SU-DHL-6 (cell line): ENCODE measurements around the gene HS6ST3.

Experiments
- H2AFZ ChIP-seq: fragments of 200-600 bp; sonication (generic); 2 replicates; pipeline ENCODE4 v1.6.1; 2014; ENCODE audit warnings: low read depth, mild to moderate bottlenecking, moderate library complexity, mixed read lengths, antibody characterized with exemption, low read length; ENCODE audit not compliant: severe bottlenecking
- H3F3A ChIP-seq: fragments of 200-600 bp; shearing (Covaris generic); 2 replicates; pipeline ENCODE4 v1.6.0; 2016; ENCODE audit warnings: antibody characterized with exemption, mild to moderate bottlenecking; ENCODE audit not compliant: insufficient read depth
- H3K27ac ChIP-seq: fragments of 200-600 bp; sonication (generic); 2 replicates; pipeline ENCODE4 v1.5.1; 2016; ENCODE audit warnings: low read depth, mild to moderate bottlenecking, low read length, moderate library complexity, mixed read lengths
- H3K27me3 ChIP-seq: fragments of 200-600 bp; sonication (generic), shearing (Covaris generic); 2 replicates; pipeline ENCODE4 v1.6.0; 2014; ENCODE audit warnings: mild to moderate bottlenecking, low read length
- H3K36me3 ChIP-seq: fragments of 200-600 bp; sonication (generic); 2 replicates; pipeline ENCODE4 v1.6.1; 2014; ENCODE audit warnings: mild to moderate bottlenecking, low read length, mixed read lengths
- H3K4me2 ChIP-seq: fragments of 300-600, 200-600 bp; shearing (Covaris generic), sonication (generic); 2 replicates; pipeline ENCODE4 v1.6.0; 2014; ENCODE audit warnings: low read length, low read depth, mild to moderate bottlenecking; ENCODE audit not compliant: poor library complexity, severe bottlenecking
- H3K4me3 ChIP-seq: fragments of 200-600 bp; sonication (generic); 2 replicates; pipeline ENCODE4 v1.5.1; 2014; ENCODE audit warnings: antibody characterized with exemption, low read length, mild to moderate bottlenecking, mixed read lengths; ENCODE audit not compliant: insufficient read depth, poor library complexity, severe bottlenecking
- H3K79me2 ChIP-seq: fragments of 200-600 bp; sonication (generic); 2 replicates; pipeline ENCODE4 v1.6.1; 2014; ENCODE audit warnings: mild to moderate bottlenecking, low read length, moderate library complexity; ENCODE audit not compliant: insufficient read depth
- H3K9ac ChIP-seq: fragments of 200-600 bp; sonication (generic); 2 replicates; pipeline ENCODE4 v1.7.0; 2014; ENCODE audit warnings: mild to moderate bottlenecking, low read length
- H3K9me2 ChIP-seq: fragments of 200-600 bp; sonication (generic); replicated peaks from 2 replicates; pipeline ENCODE4 v1.6.1; 2014; ENCODE audit warnings: low read length; ENCODE audit not compliant: insufficient read depth
- H3K9me3 ChIP-seq: fragments of 200-600 bp; sonication (generic); 2 replicates; pipeline ENCODE4 v1.6.1; 2014; ENCODE audit warnings: low read length, mixed read lengths; ENCODE audit not compliant: insufficient read depth
- H4K20me1 ChIP-seq: fragments of 200-600 bp; sonication (generic); 2 replicates; pipeline ENCODE4 v1.6.1; 2014; ENCODE audit warnings: low read depth, mild to moderate bottlenecking, antibody characterized with exemption, low read length, moderate library complexity, mixed read lengths
- EZH2phosphoT487 ChIP-seq: fragments of 200-600 bp; sonication (generic), shearing (Covaris generic); conservative IDR thresholded peaks from 2 replicates; pipeline ENCODE4 v1.6.1; 2018; ENCODE audit warnings: mild to moderate bottlenecking, antibody characterized with exemption, low read length, moderate library complexity, mixed read lengths
- TF ChIP-seq, protein P1 (sequence below): fragments of 200-600 bp; sonication (generic); IDR thresholded peaks from one replicate; pipeline ENCODE4 v1.5.1; 2017; ENCODE audit warnings: antibody characterized with exemption, mild to moderate bottlenecking, low read length, moderate library complexity; ENCODE audit not compliant: insufficient read depth, poor library complexity, severe bottlenecking

HS6ST3 gene

GRCh38 chr13:96762876-96763275, 673.0 kb downstream of the HS6ST3 start:
- no peak overlapping the region for H3K9ac ChIP-seq
- H3K27ac ChIP-seq: no peak overlapping the region
- no peak overlapping the region for H2AFZ ChIP-seq
- TF ChIP-seq EZH2phosphoT487: no peak
- TF ChIP-seq, protein P1, sequence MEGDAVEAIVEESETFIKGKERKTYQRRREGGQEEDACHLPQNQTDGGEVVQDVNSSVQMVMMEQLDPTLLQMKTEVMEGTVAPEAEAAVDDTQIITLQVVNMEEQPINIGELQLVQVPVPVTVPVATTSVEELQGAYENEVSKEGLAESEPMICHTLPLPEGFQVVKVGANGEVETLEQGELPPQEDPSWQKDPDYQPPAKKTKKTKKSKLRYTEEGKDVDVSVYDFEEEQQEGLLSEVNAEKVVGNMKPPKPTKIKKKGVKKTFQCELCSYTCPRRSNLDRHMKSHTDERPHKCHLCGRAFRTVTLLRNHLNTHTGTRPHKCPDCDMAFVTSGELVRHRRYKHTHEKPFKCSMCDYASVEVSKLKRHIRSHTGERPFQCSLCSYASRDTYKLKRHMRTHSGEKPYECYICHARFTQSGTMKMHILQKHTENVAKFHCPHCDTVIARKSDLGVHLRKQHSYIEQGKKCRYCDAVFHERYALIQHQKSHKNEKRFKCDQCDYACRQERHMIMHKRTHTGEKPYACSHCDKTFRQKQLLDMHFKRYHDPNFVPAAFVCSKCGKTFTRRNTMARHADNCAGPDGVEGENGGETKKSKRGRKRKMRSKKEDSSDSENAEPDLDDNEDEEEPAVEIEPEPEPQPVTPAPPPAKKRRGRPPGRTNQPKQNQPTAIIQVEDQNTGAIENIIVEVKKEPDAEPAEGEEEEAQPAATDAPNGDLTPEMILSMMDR: no peak
- H3K79me2 ChIP-seq: no peaks in the 10 kb centered on the region
- H3K27me3 ChIP-seq: no peaks in the 10 kb centered on the region
- H3K9me2 ChIP-seq: no peaks in the 10 kb centered on the region
- H4K20me1 ChIP-seq: no peaks in the 10 kb centered on the region
- no peaks in the 10 kb centered on the region for H3K36me3 ChIP-seq
- no peaks in the 10 kb centered on the region for H3K9me3 ChIP-seq
- H3K4me3 ChIP-seq: no peak overlapping the region
- no peak overlapping the region for H3K4me2 ChIP-seq
- H3F3A ChIP-seq: no peaks in the 10 kb centered on the region

GRCh38 chr13:96766306-96766705, 676.4 kb downstream of the HS6ST3 start:
- Histone ChIP-seq H2AFZ (no peak overlapping the region), H3K4me3 (no peak overlapping the region), H3K36me3 (no peaks in the 10 kb centered on the region), H3K9me2 (no peaks in the 10 kb centered on the region), H3F3A (no peaks in the 10 kb centered on the region), H3K79me2 (no peaks in the 10 kb centered on the region), H3K27me3 (no peaks in the 10 kb centered on the region), H3K9me3 (no peaks in the 10 kb centered on the region), H3K27ac (no peak overlapping the region), H3K4me2 (no peak overlapping the region), H4K20me1 (no peaks in the 10 kb centered on the region), H3K9ac (no peak overlapping the region)
- TF ChIP-seq, protein P1: no peak
- TF ChIP-seq EZH2phosphoT487: no peak

- no peaks in the 10 kb centered on the region for H3K27me3 ChIP-seq
- H3K79me2 ChIP-seq: no peaks in the 10 kb centered on the region
- no peak overlapping the region for H3K4me2 ChIP-seq
These were observed 678.6 kb downstream of the HS6ST3 start for GRCh38 chr13:96768524-96768923.

More at GRCh38 chr13:96768524-96768923, 678.6 kb downstream of the HS6ST3 start:
- no peak overlapping the region for H2AFZ ChIP-seq
- no peaks in the 10 kb centered on the region for H3F3A ChIP-seq
- H3K9ac ChIP-seq: no peak overlapping the region
- H4K20me1 ChIP-seq: no peaks in the 10 kb centered on the region
- H3K4me3 ChIP-seq: no peak overlapping the region
- no peaks in the 10 kb centered on the region for H3K36me3 ChIP-seq
- no peak for TF ChIP-seq EZH2phosphoT487
- TF ChIP-seq, protein P1: no peak
- no peaks in the 10 kb centered on the region for H3K9me2 ChIP-seq
- H3K9me3 ChIP-seq: no peaks in the 10 kb centered on the region
- H3K27ac ChIP-seq: no peak overlapping the region
